Heart left ventricle (tissue), 16 donors: ENCODE results near the gene HOXB3. TPM values are rescaled to one million over a fixed set of nuclear protein-coding genes. Genes with fewer than 3 reads are reported as not detected.

ENCODE experiments used
- ATAC-seq, 4 donors: fragments of 200-7000 bp; cut with Tn5 transposase; one replicate each; pipeline ENCODE4 v1.9.1; 2020 to 2022; ENCODE audit warnings: moderate library complexity in 4 of 4, mild to moderate bottlenecking in 3 of 4, moderate number of reproducible peaks in 1 of 4
- DNase-seq, 5 donors: peaks; one replicate each; pipeline ENCODE4 v3.0.0-alpha.2; 2020
- H3K27ac ChIP-seq, 12 donors: fragments of 200-600 bp; sonication (generic) in 4 of 12; one replicate each; pipeline versions ENCODE4 v1.5.0 to v1.8.0; 2016 to 2022; ENCODE audit warnings: mild to moderate bottlenecking in 2 of 12
- H3K27me3 ChIP-seq, 9 donors: fragments of 200-600 bp; sonication (generic) in 2 of 9; one replicate each; pipeline versions ENCODE4 v1.5.1 to v1.8.0; 2016 to 2022; ENCODE audit warnings: mild to moderate bottlenecking in 3 of 9
- H3K36me3 ChIP-seq, 9 donors: fragments of 200-600 bp; sonication (generic) in 2 of 9; one replicate each; pipeline versions ENCODE4 v1.5.0 to v1.8.0; 2018 to 2022; ENCODE audit warnings: mild to moderate bottlenecking in 2 of 9
- H3K4me1 ChIP-seq, 12 donors: fragments of 200-600 bp; sonication (generic) in 4 of 12; one replicate each; pipeline versions ENCODE4 v1.5.0 to v1.8.0; 2016 to 2022; ENCODE audit warnings: mild to moderate bottlenecking in 3 of 12
- H3K4me3 ChIP-seq, 12 donors: fragments of 200-600 bp; sonication (generic) in 4 of 12; one replicate each; pipeline versions ENCODE4 v1.5.0 to v1.8.0; 2017 to 2022; ENCODE audit warnings: mild to moderate bottlenecking in 9 of 12, moderate library complexity in 4 of 12
- H3K9me3 ChIP-seq, 12 donors: fragments of 200-600 bp; sonication (generic) in 4 of 12; one replicate each; pipeline versions ENCODE4 v1.5.0 to v1.8.0; 2016 to 2022; ENCODE audit warnings: mild to moderate bottlenecking in 1 of 12
- CTCF ChIP-seq, 12 donors: fragments of 200-600 bp; sonication (generic) in 4 of 12; IDR thresholded peaks; one replicate each; pipeline versions ENCODE4 v1.5.0 to v1.8.0; 2018 to 2022; ENCODE audit warnings: antibody characterized with exemption in 12 of 12, mild to moderate bottlenecking in 5 of 12
- POLR2A ChIP-seq, 2 donors: fragments of 450-650 bp; IDR thresholded peaks; one replicate each; pipeline ENCODE4 v1.6.1; 2017; ENCODE audit warnings: antibody characterized with exemption in 2 of 2, mild to moderate bottlenecking in 2 of 2, moderate library complexity in 2 of 2
- WGBS, 4 donors: extraction: QIAGEN DNeasy Blood & Tissue Kit in 2 of 4; methylation state at CpG; one replicate each; pipeline versions ENCODE4 v1.1.5 to v1.1.7; 2013 to 2018; 5-methylcytosine and 5-hydroxymethylcytosine counted together
- intact Hi-C, 10 donors: fragments of 100-400 bp; cut with DNase I; formaldehyde crosslinking; loops; one replicate each; pipeline versions ENCODE4 v1.11.1 to v1.14.2; 2022
- polyA plus RNA-seq, 2 donors: library from polyadenylated mRNA; stranded (reverse); fragments of 200-250 nt; gene quantifications; one replicate each; pipeline ENCODE4 v1.2.3, GENCODE V29; 2013
- total RNA-seq, 9 donors: library from RNA; depleted of rRNA in 2 of 9; stranded (reverse); fragments of >200 nt in 2 of 9; fragmentation: NEBNext Ultra II Directional in 3 of 9; extraction: Animal tissue kit (Norgen Biotek cat#: 25700) in 3 of 9; gene quantifications; one replicate each; pipeline versions ENCODE4 v1.1.0 to v1.2.4, GENCODE V29; 2016 to 2023
- donor health status: ischemic (EF 13 %, LVEDD 7.1; RV severe dilation, severe dysfunction).
- donor health status: healthy with polysubstance abuse.
- donor health status: DM: no; HTN: yes; CAD: no.
- donor health status: DM: no; HTN: no; CAD: no.
- donor health status: ischemic (EF 25% LVEDD 6.9; RV normal size, moderate dysfunction).
- donor health status: ischemic (EF 25% LVEDD 5.7; RV mildly dilated, moderate dysfunction).
- donor health status: healthy.
- donor health status: DM: yes; HTN: yes; CAD: no.
- donor health status: ischemic (EF 35%, LVEDD 5.7; RV mildly dilated, moderate dysfunction).
- donor health status: nonischemic (EF 11% LVEDD 7.7; RV severe dilation, severe dysfunction).
- donor health status: DM: yes; HTN: yes; CAD: no.
- donor health status: PGD.
- donor health status: ischemic (EF 29% LVEDD 5.4; RV normal size, mild dysfunction).
- donor health status: nonischemic (EF 23%, LVEDD 6.1; RV moderate dilation, normal function).

The HOXB3 gene
- total and polyA plus RNA-seq, 11 donors = 0.11 to 5.5 (median 2.0) TPM

DNA sequence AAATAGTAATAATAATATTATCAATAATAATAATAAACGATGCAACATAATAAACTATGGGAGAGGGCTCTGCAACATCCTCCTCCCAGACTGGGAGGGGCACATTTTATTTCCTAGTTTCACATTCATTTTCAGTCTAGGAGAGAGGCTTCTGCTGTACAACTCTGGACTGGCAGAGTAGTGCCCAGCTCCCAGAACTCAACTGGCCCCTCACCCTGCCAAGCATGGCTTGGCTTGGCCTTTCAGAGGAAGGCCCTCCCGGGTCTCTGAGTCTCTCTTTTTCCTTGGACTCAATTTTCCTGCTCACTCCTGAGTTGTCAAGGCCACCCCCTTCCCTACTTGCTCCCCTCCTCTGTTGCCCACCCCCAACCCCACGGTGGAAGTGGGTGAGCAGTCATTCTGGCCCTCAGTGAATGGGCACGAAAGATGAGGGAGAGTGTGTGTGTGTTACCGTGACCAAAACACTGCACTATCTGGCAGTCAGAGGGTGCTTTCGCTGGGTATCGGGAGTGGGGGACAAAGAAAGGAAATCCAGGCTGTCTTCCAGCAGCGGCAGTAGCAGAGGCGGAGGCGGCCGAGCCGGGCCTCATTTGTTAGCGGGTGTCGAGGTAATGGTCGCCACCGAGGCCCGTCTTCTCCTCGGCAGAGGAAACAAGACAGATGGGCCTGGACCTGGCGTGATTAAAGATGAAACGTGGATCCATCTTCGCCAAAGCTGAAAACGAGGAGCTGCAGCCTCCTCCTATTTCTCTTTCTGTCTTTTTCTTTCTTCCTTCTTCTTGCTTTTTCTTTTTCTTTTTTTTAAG is 14.2 kb downstream of the HOXB3 start:
- 20 to 28% (median 24%) methylated on average over 22 of the region's 22 CpGs for WGBS, 4 donors
- Histone ChIP-seq H3K36me3 (no peaks in the 10 kb centered on the region), H3K4me3 (peak overlapping the region in 3 of 12 donors; percentile 19 to 61 (median 52)), H3K9me3 (no peaks in the 10 kb centered on the region), H3K4me1 (peaks cover 0 to 28% (median 0%) of the 10 kb centered on the region in 12 donors), H3K27ac (peak overlapping the region in 5 of 12 donors; percentile 20 to 97 (median 53)), H3K27me3 (peaks cover 44 to 100% (median 92%) of the 10 kb centered on the region in 9 donors)
- ATAC-seq (peak in 1 of 4 donors; percentile 23), DNase-seq (no peak)
- TF ChIP-seq CTCF (IDR thresholded peaks at IDR 0.05) (no peak), POLR2A (IDR thresholded peaks at IDR 0.05) (no peak)
- intact Hi-C loops = loop anchor here in 3 of 10 donors (5.0 kb wide), 1 partner anchor 34 kb away; no protein-coding TSS in a partner anchor

DNA sequence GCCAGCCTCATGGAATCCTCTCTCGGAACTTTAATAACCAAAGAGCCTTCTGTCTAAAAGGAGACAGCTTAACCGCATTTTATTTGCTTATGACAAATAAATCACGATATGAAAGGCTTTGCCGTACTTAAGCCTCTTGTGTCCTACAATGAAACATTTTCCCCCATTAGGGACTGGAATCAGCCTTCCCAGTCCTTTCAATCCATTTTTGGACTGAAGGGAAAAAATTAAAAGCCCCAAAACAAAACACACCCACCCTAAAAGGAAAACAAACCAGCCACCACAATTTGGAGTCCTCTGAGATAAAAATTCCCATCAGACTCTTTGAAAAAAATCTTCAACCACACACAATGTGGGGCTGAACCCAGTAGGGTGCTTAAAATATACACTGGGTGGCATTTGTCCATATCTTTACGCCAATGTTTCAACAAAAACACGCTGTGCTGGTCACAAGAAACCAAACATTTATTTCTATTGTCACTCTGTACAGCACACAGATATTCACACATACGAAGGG is 14.9 kb downstream of the HOXB3 start:
- no peaks in the 10 kb centered on the region for H3K9me3 ChIP-seq
- H3K36me3 ChIP-seq = no peaks in the 10 kb centered on the region
- H3K4me3 ChIP-seq = no peak overlapping the region
- H3K27ac ChIP-seq = peak overlapping the region in 1 of 12 donors; percentile 97
- peaks cover 38 to 100% (median 92%) of the 10 kb centered on the region in 9 donors for H3K27me3 ChIP-seq
- H3K4me1 ChIP-seq = peaks cover 0 to 28% (median 0%) of the 10 kb centered on the region in 12 donors
- WGBS, 4 donors = 41 to 53% (median 46%) methylated on average over 7 of the region's 7 CpGs
- intact Hi-C loops = loop anchor here in 3 of 10 donors (5.0 kb wide), 1 partner anchor 33 kb away; no protein-coding TSS in a partner anchor
- ATAC-seq (no peak), DNase-seq (no peak)
- TF ChIP-seq POLR2A (IDR thresholded peaks at IDR 0.05) (no peak), CTCF (IDR thresholded peaks at IDR 0.05) (no peak)

GRCh38 chr17:48574505-48575065 is 15.5 kb downstream of the HOXB3 start:
- 36 to 62% (median 45%) methylated on average over 8 of the region's 8 CpGs for WGBS, 4 donors
- peaks cover 39 to 100% (median 92%) of the 10 kb centered on the region in 9 donors for H3K27me3 ChIP-seq
- no peak overlapping the region for H3K4me3 ChIP-seq

More at GRCh38 chr17:48574505-48575065, 15.5 kb downstream of the HOXB3 start:
- Histone ChIP-seq H3K9me3 (no peaks in the 10 kb centered on the region), H3K36me3 (no peaks in the 10 kb centered on the region), H3K27ac (peak overlapping the region in 1 of 12 donors; percentile 97), H3K4me1 (peaks cover 0 to 28% (median 0%) of the 10 kb centered on the region in 12 donors)
- no peak for TF ChIP-seq POLR2A (IDR thresholded peaks at IDR 0.05)
- TF ChIP-seq CTCF (IDR thresholded peaks at IDR 0.05) = no peak
- ATAC-seq (no peak), DNase-seq (no peak)
- intact Hi-C loops = loop anchor here in 3 of 10 donors (5.0 kb wide), 1 partner anchor 32 kb away; no protein-coding TSS in a partner anchor
